HG02938 (cell line): ENCODE measurements around the gene CST11.
"Not testable (repeated sequence)": the region's sequence is repeated elsewhere in the genome, so short reads cannot be mapped to it uniquely, and the experiment has no call there.

Source experiments
- ATAC-seq: cut with Tn5 transposase; IDR thresholded peaks from one replicate; pipeline ENCODE4 v1.9.1; 2021; ENCODE audit warnings: mild to moderate bottlenecking, moderate library complexity; ENCODE audit not compliant: unreplicated experiment

The CST11 gene, protein sequence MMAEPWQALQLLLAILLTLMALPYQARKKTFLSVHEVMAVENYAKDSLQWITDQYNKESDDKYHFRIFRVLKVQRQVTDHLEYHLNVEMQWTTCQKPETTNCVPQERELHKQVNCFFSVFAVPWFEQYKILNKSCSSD

GRCh38 chr20:23452776-23453175, at the start of gene CST11:
Gene CST11 (minus strand): TSS chr20:23452876. CDS start chr20:23452811, 65 bp downstream.
- no peak for ATAC-seq

GRCh38 chr20:23501926-23502325, 49.2 kb upstream of the CST11 start:
- ATAC-seq: no peak

DNA sequence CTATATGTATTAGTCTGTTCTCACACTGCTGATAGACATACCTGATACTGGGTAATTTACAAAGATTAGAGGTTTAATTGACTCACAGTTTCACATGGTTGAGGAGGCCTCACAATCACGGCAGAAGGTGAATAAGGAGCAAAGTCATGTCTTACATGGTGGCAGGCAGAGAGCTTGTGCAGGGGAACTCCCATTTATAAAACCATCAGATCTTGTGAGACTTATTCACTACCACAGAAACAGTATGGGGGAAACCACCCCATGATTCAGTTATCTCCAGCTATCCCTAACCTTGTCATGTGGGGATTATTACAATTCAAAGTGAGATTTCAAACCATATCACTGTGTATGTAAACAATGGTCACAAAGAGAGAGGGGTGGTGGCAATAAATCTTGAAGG, 44.9 kb upstream of the CST11 start:
- ATAC-seq: no peak

- no peak for ATAC-seq
Observed at GRCh38 chr20:23493172-23493772, 40.6 kb upstream of the CST11 start.

GRCh38 chr20:23492292-23492691, 39.6 kb upstream of the CST11 start:
- no peak for ATAC-seq

DNA sequence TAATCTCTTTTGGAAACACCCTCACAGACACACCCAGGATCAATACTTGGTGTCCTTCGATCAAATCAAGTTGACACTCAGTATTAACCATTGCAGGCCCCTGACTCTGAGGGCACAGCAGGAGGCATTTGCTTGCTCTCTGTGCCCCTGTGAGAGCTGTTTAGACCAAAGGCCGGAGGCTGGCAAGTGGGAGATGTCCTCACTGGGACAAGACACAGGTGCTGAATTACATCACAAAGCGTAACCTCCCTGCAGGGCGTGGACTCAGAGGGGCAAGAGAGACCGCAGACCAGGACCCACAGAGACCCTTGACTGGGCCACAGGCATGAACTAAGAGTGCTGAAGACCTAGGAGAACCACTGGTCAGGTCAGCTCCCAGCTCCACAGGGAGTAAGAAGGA, 38.1 kb upstream of the CST11 start, which contains the start of gene CST8:
CST8 (plus strand) TSS at position 301 of the 400 bp plus-strand sequence. CDS start 551 bp downstream, outside the sequence.
- ATAC-seq: no peak

- no peak for ATAC-seq
Observed at GRCh38 chr20:23488996-23489395, 36.3 kb upstream of the CST11 start.

GRCh38 chr20:23488470-23488869, 35.8 kb upstream of the CST11 start:
- ATAC-seq: no peak

GRCh38 chr20:23484081-23484480, 31.4 kb upstream of the CST11 start:
- no peak for ATAC-seq

- ATAC-seq: no peak
Observed at GRCh38 chr20:23482138-23482537, 29.5 kb upstream of the CST11 start.

- ATAC-seq: no peak
Observed at GRCh38 chr20:23479043-23479442, 26.4 kb upstream of the CST11 start.

DNA sequence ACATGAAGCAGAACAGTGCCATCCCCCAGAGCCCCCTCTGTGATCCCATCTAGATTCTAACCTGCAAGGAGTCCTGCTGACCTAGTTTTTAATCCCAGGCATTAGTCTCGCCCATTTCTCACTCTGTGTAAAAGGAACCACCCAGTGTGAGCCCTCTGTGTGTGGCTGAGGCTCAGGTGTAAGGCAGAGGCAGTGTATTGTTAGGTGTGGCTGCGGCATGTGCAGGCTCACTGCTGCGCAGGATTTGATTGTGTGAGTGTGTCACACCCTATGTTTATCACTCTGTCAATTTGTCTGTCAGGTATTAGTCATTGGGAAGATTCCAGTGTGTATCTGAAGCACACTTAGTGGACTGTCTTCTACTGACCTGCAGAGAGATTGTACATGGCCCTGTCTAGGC, 24.5 kb upstream of the CST11 start:
- no peak for ATAC-seq

DNA sequence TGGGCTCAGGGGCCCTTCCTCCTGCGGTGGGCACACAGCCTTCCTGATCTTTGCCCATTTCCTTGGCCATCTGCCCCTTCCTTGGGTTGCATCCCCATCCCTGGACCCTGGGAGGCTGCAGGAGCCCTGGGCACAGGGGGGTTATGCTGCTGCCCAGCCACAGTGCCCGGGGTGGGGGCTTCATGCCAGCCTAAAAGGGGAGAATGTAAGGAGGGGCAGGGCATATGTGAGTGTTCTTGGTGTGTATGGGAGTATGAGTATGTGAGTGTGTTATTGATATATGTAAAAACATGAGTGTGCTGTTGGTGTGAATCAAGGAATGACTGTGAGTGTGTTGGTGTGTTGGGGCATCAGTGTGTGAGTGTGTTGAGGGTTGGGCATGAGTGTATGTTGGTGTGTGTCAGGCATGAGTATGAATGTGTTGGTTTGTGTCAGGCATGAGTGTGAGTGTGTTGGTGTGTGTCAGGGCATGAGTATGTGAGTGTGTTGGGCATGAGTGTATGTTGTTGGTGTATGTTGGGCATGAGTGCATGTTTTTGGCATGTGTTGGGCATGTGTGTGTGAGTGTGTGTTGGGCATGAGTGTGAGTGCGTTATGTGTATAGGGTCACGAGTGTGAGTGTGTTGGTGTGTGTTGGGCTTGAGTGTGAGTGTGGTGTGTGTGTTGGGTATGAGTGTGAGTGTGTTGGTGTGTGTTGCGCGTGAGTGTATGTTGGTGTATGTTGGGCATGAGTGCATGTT, 23.5 kb upstream of the CST11 start:
- no peak for ATAC-seq

DNA sequence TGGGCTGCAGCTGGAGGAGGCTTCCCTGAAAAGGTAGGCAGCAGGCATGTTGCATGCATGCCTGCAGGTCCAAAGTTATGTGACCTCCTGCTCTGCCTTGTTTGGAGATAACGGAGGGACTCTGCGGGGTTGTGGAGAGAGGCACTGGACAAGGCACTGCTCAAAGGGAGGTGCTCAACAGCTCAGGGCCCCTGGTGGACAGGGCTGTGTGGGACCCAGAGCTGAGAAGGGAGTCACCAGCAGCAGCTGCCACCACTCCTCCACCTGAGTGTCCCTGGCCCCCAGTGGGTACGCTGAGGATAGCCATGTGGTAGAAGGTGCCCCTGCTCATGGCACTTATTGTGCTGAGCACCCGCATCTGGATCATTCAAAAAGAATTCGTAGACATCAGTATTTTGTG, 22.7 kb upstream of the CST11 start:
- no peak for ATAC-seq

GRCh38 chr20:23473293-23473692, 20.6 kb upstream of the CST11 start:
- ATAC-seq: not testable (repeated sequence)

DNA sequence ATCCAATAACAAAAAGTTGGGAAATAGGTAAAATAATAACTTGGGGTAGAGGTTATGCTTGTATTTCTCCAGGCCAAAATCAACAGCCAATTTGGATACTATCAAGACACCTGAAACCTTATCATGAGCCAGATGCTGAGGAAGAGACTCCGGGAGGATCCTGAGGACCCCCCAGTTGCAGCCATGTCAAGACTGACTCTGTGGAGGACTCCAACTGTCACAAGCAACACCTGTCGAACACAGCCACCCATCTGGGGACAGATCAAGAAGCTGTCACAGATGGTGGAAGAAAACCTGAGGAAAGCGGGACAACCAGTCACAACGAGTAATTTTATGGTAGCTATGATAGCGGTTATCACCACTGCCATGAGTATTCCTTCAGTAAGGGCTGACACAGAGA, 19.6 kb upstream of the CST11 start:
- ATAC-seq: not testable (repeated sequence)

- ATAC-seq: not testable (repeated sequence)
Observed at GRCh38 chr20:23466961-23467360, 14.3 kb upstream of the CST11 start.

GRCh38 chr20:23461180-23461579, 8.5 kb upstream of the CST11 start:
- ATAC-seq: no peak

DNA sequence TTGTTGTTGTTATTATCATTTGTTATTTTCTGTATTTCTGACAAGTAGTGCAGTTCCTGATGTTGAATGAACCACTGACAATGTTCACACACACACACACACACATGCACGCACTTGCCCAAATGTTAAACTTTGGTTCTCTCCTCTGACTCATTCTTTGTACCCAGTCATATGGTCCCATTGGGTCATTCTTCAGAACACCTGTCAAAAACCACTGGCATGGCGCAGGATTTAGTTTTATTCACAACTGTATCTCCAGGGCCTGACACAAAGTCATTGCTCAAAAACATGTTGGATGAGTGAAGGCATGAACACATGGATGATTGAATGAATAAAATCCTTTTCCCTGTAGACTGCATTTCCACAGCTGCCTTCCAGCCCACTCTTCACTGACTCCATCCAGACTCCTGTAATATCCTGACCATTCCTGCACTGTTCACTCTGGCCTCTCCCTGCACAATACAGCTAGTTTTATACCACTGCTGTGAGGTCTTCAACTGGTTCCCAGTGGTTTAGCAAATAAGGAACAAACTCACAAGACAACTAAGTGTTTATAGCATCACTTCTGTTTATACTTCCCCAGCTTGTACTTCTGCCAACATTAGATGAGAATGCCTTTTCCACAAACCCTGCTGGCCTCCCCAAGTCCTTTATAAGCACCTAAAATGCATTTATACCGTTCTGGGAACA, 6.9 kb upstream of the CST11 start:
- ATAC-seq: no peak

GRCh38 chr20:23456873-23457272, 4.2 kb upstream of the CST11 start:
- ATAC-seq: no peak

GRCh38 chr20:23456409-23456808, 3.7 kb upstream of the CST11 start:
- no peak for ATAC-seq

GRCh38 chr20:23455639-23456038, 3.0 kb upstream of the CST11 start:
- ATAC-seq: no peak
